ENCODE results near the gene OSBPL5.

The OSBPL5 gene

DNA sequence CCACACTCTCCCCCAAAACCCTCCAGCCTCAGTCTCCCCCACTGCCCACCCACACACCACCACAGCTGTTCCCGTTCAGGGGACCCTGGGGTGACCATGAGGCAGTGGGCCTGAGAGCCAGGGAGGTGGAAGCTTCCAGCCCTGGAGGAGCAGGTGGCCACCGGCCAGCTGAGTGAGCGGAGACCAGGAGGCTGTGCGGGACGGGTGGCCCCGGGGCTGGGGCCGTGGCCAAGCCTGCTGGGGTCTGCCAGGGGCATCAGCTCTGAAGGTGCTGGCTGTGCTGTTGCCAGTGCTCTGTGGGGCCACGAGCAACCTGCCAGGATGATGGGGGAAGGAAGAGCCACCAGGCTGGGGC, 26.0 kb downstream of the OSBPL5 start:
- no peaks in the 10 kb centered on the region for H3K27me3 ChIP-seq (ENCODE audit: control insufficient read depth, low read length)
- H3K4me1 ChIP-seq (ENCODE audit: control insufficient read depth, low read length) = no peaks in the 10 kb centered on the region
- no peaks in the 10 kb centered on the region for H3K9me2 ChIP-seq (replicated peaks; ENCODE audit: control insufficient read depth, low read length)
- no peak overlapping the region for H3K4me2 ChIP-seq (ENCODE audit: low read length)
- no peak overlapping the region for H3K27ac ChIP-seq (ENCODE audit: low read depth, low read length)
- no peaks in the 10 kb centered on the region for H3F3A ChIP-seq (ENCODE audit: control insufficient read depth, insufficient read depth)
- H3K79me2 ChIP-seq (ENCODE audit: control insufficient read depth, low read length) = no peaks in the 10 kb centered on the region
- H4K20me1 ChIP-seq (ENCODE audit: control insufficient read depth, insufficient read depth, low read depth, low read length) = no peaks in the 10 kb centered on the region
- no peaks in the 10 kb centered on the region for H3K9me3 ChIP-seq (ENCODE audit: control insufficient read depth, insufficient read depth, low read length)
- no peaks in the 10 kb centered on the region for H3K36me3 ChIP-seq (ENCODE audit: control insufficient read depth, low read length)
- TF ChIP-seq EZH2phosphoT487 (IDR thresholded peaks at IDR 0.05; ENCODE audit: borderline replicate concordance, low read length) (no peak), CTCF (IDR thresholded peaks at IDR 0.05; ENCODE audit: low read depth, low read length, poor library complexity, severe bottlenecking) (no peak)
- no peak overlapping the region for H3K4me3 ChIP-seq (ENCODE audit: low read length)

DNA sequence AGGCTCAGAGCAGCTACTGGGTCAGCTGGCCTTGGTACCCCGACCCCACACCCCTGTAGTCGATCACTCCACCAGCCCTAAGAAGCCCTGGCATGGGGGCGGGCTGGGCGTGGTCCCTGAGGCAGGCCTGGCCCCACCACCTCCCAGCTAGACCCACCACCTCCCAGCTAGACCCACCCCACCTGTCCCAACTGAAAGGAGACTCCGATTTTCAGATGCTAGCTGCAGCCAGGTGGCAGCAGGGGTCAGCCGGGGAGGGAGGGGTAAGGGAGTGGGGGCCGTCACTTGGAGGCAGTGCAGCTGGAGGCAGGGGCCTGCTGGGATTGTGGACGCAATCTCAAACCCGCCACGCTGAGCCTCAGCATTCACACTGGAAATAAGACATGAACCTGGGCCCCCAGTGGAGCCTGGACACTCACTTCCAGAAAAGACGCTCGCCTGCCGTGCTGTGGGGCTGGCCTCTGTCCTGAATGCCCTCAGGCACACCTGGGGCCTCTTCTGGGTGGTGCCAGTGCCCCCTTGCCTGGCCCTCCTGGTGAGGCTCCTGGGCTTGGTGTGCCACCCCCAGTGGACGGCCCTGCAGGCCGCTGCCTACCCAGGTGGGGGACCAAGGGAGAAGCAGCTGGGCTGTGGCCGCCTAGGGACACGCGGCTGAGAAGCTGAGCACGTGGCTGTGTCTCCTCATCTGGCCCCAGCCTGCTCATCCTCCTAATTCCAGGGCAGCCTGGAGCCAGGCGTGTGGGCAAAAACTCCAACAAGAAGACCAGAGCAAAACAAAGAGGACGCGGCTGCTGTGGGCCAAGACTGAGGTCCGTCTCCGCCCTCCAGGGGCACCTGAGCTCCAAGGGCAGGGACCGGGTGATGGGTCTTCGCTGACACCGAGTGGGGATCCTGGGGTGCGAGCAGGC, 26.7 kb downstream of the OSBPL5 start:
- Histone ChIP-seq H4K20me1 (ENCODE audit: control insufficient read depth, insufficient read depth, low read depth, low read length) (no peaks in the 10 kb centered on the region), H3K27ac (ENCODE audit: low read depth, low read length) (no peak overlapping the region), H3K9me2 (replicated peaks; ENCODE audit: control insufficient read depth, low read length) (no peaks in the 10 kb centered on the region), H3K9me3 (ENCODE audit: control insufficient read depth, insufficient read depth, low read length) (no peaks in the 10 kb centered on the region), H3K4me3 (ENCODE audit: low read length) (no peak overlapping the region), H3K36me3 (ENCODE audit: control insufficient read depth, low read length) (no peaks in the 10 kb centered on the region), H3K4me2 (ENCODE audit: low read length) (no peak overlapping the region), H3F3A (ENCODE audit: control insufficient read depth, insufficient read depth) (no peaks in the 10 kb centered on the region), H3K4me1 (ENCODE audit: control insufficient read depth, low read length) (no peaks in the 10 kb centered on the region), H3K27me3 (ENCODE audit: control insufficient read depth, low read length) (no peaks in the 10 kb centered on the region), H3K79me2 (ENCODE audit: control insufficient read depth, low read length) (no peaks in the 10 kb centered on the region)
- TF ChIP-seq CTCF (IDR thresholded peaks at IDR 0.05; ENCODE audit: low read depth, low read length, poor library complexity, severe bottlenecking) (no peak), EZH2phosphoT487 (IDR thresholded peaks at IDR 0.05; ENCODE audit: borderline replicate concordance, low read length) (no peak)

- H3K4me1 ChIP-seq (ENCODE audit: control insufficient read depth, low read length) = no peaks in the 10 kb centered on the region
- no peaks in the 10 kb centered on the region for H4K20me1 ChIP-seq (ENCODE audit: control insufficient read depth, insufficient read depth, low read depth, low read length)
- no peaks in the 10 kb centered on the region for H3K9me3 ChIP-seq (ENCODE audit: control insufficient read depth, insufficient read depth, low read length)
- H3K27me3 ChIP-seq (ENCODE audit: control insufficient read depth, low read length) = no peaks in the 10 kb centered on the region
- H3F3A ChIP-seq (ENCODE audit: control insufficient read depth, insufficient read depth) = no peaks in the 10 kb centered on the region
- H3K27ac ChIP-seq (ENCODE audit: low read depth, low read length) = no peak overlapping the region
- no peaks in the 10 kb centered on the region for H3K36me3 ChIP-seq (ENCODE audit: control insufficient read depth, low read length)
- no peaks in the 10 kb centered on the region for H3K9me2 ChIP-seq (replicated peaks; ENCODE audit: control insufficient read depth, low read length)
- TF ChIP-seq EZH2phosphoT487 (IDR thresholded peaks at IDR 0.05; ENCODE audit: borderline replicate concordance, low read length) (no peak), CTCF (IDR thresholded peaks at IDR 0.05; ENCODE audit: low read depth, low read length, poor library complexity, severe bottlenecking) (no peak)
- H3K4me3 ChIP-seq (ENCODE audit: low read length) = no peak overlapping the region
- no peak overlapping the region for H3K4me2 ChIP-seq (ENCODE audit: low read length)
- no peaks in the 10 kb centered on the region for H3K79me2 ChIP-seq (ENCODE audit: control insufficient read depth, low read length)
Observed at GRCh38 chr11:3137486-3138177, 27.5 kb downstream of the OSBPL5 start.
